SK-N-MC (cell line): Measurements from ENCODE around the gene CLSTN1.

ENCODE experiments used
- EZH2 ChIP-seq: fragments of 200-600 bp; sonication (generic); IDR thresholded peaks from one replicate; pipeline ENCODE4 v1.6.1; 2017; ENCODE audit warnings: antibody characterized with exemption
- FOXP2 ChIP-seq: optimal IDR thresholded peaks from 2 replicates; pipeline ENCODE3; 2011; ENCODE audit warnings: mild to moderate bottlenecking, moderate library complexity; ENCODE audit not compliant: insufficient read depth; ENCODE audit errors: extremely low read length, control extremely low read depth
- POLR2AphosphoS5 ChIP-seq: IDR thresholded peaks from 2 replicates; pipeline ENCODE4 v1.6.1; 2012; ENCODE audit warnings: mild to moderate bottlenecking, low read depth, low read length, borderline replicate concordance

GRCh38 chr1:9749361-9749760, 74.4 kb downstream of the CLSTN1 start:
- no peak for TF ChIP-seq POLR2AphosphoS5
- no peak for TF ChIP-seq EZH2
- TF ChIP-seq FOXP2, result no peak
